ENCODE results near the gene SLC12A3.

DNA sequence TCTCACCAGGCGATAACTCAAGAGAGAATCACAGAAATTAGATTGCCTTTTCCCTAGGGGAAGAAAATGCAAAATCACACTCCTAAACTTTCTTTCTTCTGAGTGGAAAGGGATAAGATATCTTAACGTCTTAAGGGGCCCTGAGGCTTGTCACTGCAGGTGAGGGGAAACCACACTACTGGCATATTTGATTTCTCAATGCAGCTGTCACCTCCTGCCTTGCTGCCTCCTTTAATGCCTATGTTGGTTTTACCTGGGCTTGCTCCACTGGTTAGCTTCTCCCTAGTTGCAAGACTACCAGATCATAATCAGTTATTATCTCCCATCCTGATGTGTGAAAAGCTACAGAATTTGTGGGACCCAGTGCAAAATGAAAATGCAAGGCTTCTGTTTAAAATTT, 62.5 kb downstream of the SLC12A3 start:
- TF ChIP-seq ZNF274 (IDR thresholded peaks at IDR 0.05; ENCODE audit: low read depth, low read length) (no peak), YY1 (IDR thresholded peaks at IDR 0.05; ENCODE audit: insufficient read depth, insufficient read length) (no peak), SUZ12 (IDR thresholded peaks at IDR 0.05; ENCODE audit: extremely low read depth, insufficient read depth, insufficient read length) (no peak)
